HG03095 (cell line): ENCODE measurements around the gene SYNGR1.
"Not testable (repeated sequence)": the region's sequence is repeated elsewhere in the genome, so short reads cannot be mapped to it uniquely, and the experiment has no call there.

Experiments used
- ATAC-seq: cut with Tn5 transposase; IDR thresholded peaks from one replicate; pipeline ENCODE4 v1.9.1; 2021; ENCODE audit warnings: moderate library complexity; ENCODE audit not compliant: unreplicated experiment

Gene SYNGR1

GRCh38 chr22:39350757-39351688, 1.2 kb downstream of the SYNGR1 start:
- ATAC-seq: no peak

DNA sequence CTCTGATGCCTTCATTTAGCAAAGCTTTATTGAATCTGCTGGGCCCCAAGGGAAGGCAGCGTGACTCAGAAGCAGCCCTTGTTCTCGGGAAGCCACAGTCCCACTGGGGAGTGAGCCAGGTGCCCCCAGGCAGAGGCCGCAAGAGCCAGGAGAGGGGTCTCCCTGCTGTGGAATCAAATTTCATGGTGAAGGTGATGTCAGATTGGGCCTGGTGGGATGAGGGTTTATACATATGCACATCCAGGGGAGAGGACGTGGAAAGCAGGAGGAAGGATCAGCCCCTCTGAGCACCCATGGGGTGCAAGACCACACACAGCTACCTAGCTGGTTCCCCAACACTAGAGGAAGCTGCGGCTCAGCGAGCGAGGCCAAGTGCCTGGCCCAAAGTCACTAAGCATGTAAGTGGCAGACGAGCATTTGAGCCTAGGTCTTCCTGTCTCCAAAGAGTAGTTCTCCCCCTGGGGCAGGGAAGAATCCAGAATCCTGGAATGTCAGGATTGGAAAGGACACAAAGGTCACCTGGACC, 2.0 kb downstream of the SYNGR1 start:
- ATAC-seq: no peak

- ATAC-seq: no peak
Measured at GRCh38 chr22:39352306-39352891, 2.6 kb downstream of the SYNGR1 start.

DNA sequence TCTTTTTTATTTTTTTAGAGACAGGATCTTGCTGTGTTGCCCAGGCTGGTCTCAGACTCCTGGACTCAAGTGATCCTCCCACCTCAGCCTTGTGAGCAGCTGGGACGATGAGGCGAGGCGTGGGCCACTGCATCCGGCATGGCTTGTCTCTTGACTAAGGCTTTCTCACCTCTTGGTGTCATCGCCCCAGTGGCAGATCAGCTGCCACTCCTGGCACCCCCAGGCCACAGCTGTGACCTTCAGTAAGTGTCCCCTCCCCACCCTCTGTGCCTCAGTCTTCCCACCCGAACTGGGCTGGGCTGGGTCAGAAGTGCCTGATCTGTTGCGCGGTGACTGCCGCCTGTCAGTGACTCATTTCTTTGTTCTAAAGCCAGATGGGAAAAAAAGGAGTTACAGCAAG, 3.6 kb downstream of the SYNGR1 start:
- no peak for ATAC-seq

DNA sequence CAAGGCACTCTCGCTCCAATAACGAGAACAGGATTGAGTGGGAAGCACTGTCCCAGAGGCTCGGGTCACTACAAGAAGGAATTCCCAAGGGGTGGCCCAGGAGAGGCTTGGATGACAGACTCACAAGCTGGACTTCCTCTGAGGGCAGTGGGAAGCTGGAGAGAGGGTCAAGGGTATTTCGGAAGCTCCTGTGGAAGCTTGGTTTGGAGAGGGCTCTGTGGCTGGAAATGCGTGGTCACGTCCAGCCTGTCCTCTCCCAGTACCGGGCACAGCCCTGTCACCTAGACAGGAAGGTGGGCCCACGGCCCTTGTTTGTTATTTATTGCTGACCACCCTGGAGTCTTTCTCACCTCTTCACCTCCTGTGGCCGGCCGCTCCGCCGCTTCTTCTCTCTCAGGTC, 5.3 kb downstream of the SYNGR1 start:
- no peak for ATAC-seq

- ATAC-seq: not testable (repeated sequence)
Measured at GRCh38 chr22:39355805-39356204, 6.0 kb downstream of the SYNGR1 start.

DNA sequence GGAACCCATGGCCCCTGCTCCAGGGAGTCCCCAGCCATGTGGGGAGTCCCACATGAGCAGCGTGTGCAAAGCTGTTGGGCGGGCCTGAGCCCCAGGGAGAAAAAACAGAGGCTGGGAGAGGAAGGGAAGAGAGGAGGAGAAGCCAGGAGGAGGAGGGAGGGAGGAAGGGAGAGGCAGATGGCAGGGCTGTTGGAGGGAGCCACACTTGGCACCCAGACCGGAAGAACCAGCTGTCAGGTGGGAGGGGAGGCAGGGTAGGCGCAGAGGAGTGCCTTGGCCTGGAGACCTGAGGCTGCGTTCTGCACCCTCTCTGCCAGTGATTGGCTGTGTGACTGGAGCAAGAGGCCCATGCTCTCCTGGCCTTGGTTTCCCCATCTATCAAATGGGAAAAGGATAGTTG, 6.7 kb downstream of the SYNGR1 start:
- ATAC-seq: no peak

- ATAC-seq: not testable (repeated sequence)
Measured at GRCh38 chr22:39357110-39358108, 7.6 kb downstream of the SYNGR1 start.

DNA sequence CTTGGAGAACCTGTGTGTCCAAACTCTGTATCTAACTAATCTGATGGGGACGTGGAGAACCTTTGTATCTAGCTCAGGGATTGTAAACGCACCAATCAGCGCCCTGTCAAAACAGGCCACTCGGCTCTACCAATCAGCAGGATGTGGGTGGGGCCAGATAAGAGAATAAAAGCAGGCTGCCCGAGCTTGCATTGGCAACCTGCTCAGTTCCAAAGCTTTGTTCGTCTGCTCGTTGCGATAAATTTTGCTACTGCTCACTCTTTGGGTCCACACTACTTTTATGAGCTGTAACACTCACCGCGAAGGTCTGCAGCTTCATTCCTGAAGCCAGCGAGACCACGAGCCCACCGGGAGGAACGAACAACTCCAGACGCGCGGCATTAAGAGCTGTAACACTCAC, 8.4 kb downstream of the SYNGR1 start:
- ATAC-seq: not testable (repeated sequence)

DNA sequence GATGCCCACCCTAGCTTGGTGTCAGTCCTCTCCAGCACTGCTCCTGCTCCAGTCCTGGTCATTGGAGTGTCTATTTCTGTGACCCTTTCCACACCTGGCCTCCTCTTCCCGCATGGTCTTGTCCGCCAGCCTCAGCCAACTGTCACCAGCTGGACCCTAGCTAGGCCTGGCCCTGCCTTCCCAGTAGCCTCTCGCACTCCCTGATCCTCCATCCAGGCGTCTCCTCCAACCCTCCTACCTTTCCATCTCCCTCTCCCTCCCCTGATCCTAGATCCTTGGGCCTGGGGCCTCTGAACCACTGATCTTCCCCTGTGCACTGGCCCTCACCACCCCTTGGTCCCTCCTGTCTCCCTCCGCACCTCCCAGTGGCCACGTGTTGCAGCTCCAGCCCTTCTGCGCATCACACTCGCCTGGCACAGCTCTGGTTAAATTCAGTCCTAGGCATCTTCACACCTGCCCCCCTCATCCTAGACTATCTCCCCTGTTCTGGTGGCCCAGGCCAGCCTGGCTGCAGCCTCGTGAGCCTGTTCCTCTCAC, 9.9 kb downstream of the SYNGR1 start:
- no peak for ATAC-seq

DNA sequence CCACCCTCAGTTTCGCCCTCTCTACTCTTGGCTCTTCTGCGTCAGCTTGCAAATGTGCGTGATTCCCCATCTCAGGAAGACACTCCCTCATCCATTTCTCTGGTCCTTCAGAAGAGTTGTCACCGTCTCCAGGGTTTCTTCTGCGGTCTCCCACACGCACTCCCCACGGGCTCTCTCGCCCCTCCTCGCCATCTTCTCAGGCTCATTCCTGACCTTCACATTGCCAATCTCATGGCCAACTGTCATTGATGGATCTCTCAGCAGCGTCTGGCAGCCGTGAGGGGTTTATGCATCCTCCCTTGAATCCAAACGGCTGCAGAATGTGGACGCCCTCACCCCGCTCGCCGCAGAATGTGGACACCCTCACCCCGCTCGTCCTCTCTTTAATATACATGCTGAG, 10.5 kb downstream of the SYNGR1 start:
- ATAC-seq: no peak

DNA sequence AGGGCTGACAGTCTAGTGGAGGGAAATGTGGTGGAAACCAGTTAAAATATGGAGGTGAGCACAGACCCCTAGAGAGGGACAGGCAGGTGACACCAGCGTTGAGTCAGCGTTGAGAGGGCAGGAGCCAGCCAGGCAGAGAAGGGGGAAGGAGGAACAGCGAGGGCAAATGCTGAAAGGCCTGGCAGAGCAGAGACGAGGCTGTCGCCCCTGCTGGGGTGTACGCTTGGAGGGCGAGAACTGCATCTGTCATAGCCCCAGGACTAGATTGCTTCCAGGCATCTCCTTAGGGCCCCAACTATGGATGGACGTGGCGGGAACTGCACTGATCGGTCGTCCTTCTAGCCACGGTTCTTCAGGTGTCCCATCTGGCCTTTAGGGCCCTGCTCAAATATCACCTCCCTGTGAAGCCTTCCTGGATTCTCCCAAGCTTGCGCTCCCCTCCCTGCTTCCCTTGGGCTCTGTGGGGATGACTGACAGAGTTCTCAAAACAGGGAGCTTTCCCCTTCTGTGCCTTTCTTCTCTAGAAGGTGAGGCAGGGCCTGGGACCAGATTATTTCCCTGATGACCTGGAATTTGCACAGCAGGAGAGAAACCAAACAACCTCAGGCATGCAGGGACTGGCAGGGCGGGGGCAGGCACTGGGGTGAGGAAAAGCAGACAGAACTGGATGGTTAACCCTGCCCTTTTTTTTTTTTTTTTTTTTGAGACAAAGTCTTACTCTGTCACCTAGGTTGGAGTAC, 11.1 kb downstream of the SYNGR1 start:
- ATAC-seq: no peak

DNA sequence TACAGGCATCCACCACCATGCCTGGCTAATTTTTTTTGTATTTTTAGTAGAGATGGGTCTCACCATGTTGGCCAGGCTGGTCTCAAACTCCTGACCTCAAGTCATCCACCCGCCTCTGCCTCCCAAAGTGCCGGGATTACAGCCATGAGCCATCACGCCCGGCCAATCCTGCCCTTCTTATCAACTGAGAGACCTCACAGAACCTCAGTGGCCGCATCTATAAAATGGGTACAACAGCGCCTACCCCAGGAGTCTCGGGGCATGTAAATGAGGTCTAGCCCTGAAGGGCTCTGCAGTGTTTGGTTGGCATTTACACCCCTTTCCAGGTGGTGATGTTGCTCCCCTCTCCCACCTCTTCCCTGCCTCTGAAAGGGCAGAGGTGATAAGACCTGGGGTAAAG, 11.7 kb downstream of the SYNGR1 start:
- no peak for ATAC-seq

GRCh38 chr22:39362271-39362670, 12.5 kb downstream of the SYNGR1 start:
- ATAC-seq: no peak

- ATAC-seq: no peak
Measured at GRCh38 chr22:39362932-39363331, 13.1 kb downstream of the SYNGR1 start.

DNA sequence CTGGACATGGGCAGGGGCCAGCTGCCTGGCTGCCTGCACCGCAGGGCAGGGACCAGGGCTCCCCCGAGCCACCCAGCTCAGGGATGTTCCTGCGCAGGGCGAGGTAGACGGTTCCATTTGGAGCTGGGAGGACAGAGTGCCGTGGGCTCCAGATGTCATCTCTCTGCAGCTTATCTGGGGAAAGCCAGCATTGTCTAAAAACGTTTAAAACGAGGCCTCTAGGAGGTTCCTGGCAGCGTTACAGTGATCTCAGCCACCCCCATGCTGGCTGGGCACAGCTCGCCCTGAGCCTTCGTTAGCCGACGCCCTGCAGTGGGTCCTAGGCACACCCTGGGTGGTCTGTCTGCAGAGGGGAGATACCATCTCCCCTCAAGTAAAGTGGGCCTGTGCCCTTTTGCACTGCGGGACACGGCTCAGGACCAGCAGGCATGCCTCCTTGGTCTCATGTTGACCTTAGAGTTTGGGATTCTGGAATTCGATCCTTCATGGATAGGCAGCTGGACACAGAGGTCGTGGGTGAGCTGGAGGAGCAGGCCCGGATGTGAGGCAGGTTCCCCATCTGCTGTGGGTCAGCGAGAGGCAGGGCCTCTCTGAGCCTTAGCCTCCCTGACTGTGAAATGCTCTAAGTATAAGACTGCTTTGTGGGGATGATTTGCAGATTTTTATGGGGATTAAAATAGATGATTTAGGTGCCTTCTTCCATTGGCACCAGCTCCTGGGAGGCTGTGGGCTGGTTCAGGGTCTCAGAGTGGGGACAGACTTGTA, 14.1 kb downstream of the SYNGR1 start:
- ATAC-seq: no peak

- no peak for ATAC-seq
Measured at GRCh38 chr22:39364714-39365491, 15.1 kb downstream of the SYNGR1 start.

DNA sequence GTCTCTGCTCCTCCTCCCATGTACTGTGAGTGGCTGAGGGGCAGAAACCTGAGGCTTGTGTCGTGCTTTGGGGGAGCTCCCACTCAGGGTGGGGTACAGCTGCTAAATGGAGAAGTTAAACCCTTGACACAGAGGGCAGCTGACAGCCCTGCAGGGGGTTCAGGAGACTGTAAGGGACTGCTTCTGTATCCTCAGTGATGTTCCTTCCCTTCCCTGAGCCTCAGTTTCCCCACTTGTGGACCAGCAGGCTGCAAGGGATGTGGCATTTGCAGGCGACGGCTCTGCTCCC, 15.6 kb downstream of the SYNGR1 start:
- ATAC-seq: no peak

- no peak for ATAC-seq
Measured at GRCh38 chr22:39367035-39367434, 17.2 kb downstream of the SYNGR1 start.
